Measurements from ENCODE around the gene AKR7A2.

AKR7A2 gene

DNA sequence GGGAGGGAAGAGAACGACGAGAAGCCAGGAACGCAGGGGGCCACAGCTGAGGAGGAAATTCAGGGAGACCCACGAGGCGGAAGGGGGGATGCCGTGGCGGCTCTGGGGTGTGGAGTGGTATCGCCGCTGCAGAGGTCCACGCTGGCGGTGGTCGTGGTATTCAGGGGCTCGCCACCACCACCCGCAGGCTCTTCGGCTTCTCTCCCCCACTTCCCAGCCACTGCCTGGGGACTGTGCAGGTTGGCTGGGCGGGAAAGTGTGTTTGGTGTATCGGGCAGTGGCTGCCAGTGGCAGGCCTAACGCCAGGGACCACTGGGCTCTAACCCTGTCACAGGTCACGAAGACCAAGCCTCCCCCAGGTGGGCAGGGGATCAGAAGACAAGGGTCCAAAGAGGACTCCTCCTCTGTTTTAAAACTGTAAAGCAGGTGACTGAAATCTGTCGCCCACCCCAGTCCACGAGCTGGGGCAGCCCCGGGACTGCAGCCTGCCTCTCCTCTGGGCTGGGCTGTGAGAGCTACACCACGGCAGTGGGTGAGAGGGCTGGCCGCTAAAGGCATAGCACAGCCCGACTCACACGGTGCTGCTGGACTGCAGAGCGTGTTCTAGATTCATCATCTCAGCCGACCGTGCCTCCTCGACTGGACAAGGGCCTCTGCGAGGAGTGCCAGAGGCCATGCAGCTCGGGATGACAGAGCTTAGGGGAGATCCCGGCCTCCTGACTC is 31.1 kb upstream of the AKR7A2 start:
- no peak for DNase-seq

GRCh38 chr1:19342062-19342750 is 30.3 kb upstream of the AKR7A2 start:
- no peak for DNase-seq

- DNase-seq = peak; percentile 62
Measured at GRCh38 chr1:19341201-19342061, 29.5 kb upstream of the AKR7A2 start.

- DNase-seq = no peak
Measured at GRCh38 chr1:19340387-19340937, 28.5 kb upstream of the AKR7A2 start.

GRCh38 chr1:19339214-19339861 is 27.4 kb upstream of the AKR7A2 start:
- no peak for DNase-seq

DNA sequence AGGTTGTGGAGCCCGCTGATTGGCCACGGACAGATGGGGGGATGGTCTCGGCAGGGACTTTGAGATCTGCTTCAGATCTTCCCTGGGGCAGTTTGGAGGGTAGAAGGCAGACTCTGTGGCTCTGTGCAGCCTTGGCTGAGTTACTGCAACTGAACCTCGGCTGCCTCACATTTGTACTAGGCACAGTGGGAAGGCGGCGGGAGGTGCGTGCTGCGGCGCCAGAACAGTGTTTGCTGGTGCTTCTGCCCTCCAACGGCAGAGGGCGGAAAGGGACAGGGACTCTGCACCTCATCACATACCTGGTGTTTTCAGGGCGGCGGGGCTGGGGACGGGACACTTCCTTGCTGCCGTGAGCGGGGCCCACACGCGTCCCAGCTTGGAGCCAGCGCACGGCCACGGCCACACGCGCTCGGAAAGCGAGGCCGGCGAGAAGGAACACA is 26.4 kb upstream of the AKR7A2 start:
- DNase-seq = peak; percentile 48

DNA sequence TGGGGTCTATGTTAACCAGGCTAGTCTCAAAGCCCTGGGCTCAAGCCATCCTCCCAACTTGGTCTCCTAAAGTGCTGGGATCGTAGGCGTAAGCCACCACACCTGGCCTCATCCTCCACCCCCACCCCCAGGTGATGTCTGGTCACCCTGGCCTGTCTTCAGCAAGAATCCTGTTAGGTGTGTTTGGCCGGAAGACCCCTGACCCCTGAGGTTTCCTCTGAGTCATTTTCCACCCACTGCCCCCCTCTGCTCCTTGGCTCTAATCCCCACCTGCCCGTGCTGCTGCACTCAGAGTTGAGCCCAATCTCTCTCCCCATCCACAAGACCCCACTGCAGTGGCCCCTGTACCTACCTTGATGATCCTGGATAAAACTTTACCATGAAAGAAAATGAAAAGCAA is 25.3 kb upstream of the AKR7A2 start:
- DNase-seq = no peak

GRCh38 chr1:19336543-19336942 is 24.6 kb upstream of the AKR7A2 start:
- DNase-seq = no peak

- DNase-seq = peak; percentile 28
Measured at GRCh38 chr1:19333587-19334354, 21.8 kb upstream of the AKR7A2 start.

- no peak for DNase-seq
Measured at GRCh38 chr1:19332832-19333231, 20.9 kb upstream of the AKR7A2 start.

DNA sequence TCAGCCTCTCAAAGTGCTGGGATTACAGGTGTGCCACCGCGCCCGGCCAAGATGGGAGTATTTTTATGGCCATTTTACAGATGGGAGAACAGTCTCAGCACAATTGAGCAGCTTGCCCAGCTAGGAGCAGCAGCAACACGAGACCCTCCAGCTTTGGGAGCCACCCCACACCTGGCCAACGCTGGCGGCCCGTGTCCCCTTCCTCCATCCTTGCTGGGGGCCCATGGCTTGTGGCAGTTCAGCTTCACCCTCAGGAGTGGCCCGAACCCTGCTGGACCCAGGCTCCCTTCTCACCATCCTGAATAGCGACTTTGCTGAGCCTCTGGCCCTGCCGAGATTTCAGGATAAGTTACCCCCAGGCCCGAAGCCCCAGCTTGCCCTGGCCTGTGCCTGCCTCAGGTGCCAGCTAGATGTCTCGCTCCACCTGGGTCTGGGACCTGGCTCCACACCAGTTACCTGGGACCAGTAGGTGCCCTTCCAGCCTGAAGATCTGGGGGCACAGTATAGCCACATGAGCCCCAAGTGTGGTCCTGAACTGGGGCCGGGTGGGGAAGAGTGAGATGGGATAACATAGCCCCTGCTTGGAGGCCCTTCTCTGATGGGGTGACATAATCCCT is 19.4 kb upstream of the AKR7A2 start:
- no peak for DNase-seq

DNA sequence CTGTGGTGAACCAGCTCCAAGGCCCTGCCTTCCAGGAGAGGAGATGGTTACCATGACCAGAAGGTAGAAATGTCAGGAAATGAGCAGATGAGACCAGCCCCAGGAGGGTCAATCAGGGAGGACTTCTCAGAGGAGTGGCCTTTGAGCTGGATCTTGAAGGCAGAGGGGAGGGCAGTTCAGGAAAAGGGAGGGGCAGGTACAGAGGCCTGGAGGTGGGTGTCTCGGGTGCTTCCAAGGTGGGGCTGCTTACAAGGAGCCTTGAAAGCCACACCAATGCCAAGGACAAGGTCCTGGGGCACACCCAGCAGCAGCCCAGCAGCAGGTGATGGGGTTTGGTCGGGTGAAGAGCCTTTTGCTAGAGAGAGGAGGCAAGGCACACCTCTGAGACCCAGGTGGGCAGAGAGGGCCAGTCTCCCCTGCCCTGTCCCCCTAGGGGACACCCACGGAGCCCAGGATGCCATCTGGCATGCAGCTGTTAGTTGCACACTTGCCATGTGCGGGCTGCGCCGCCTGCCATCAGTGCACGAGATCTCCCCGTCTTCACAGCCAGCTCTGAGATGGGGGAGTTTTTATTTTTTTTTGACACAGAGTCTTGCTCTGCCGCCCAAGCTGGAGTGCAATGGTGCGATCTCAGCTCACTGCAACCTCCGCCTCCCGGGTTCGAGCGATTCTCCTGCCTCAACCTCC is 18.6 kb upstream of the AKR7A2 start:
- no peak for DNase-seq

GRCh38 chr1:19329611-19330010 is 17.7 kb upstream of the AKR7A2 start:
- no peak for DNase-seq

GRCh38 chr1:19329188-19329587 is 17.2 kb upstream of the AKR7A2 start:
- DNase-seq = no peak

DNA sequence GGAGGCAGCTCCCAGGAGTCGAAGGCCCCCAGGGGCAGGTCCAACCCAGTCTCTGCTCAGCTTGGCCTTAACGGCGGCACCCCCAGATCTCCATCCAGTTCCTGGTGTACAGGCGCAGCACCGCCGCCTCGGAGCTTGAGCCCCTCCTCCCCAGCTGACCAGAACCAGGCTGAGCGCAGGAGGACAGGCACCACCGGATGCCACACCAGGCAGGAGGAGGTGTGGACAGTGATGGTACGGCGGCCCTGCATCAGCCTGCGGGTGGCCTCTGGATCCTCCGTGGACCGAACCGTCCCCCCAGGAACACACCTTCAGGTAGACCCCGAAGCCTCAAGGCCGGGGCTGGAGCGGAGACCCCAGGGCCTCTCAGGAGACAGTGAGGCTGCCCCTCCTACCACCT is 16.5 kb upstream of the AKR7A2 start:
- DNase-seq = no peak

GRCh38 chr1:19327736-19328135 is 15.8 kb upstream of the AKR7A2 start:
- DNase-seq = no peak

DNA sequence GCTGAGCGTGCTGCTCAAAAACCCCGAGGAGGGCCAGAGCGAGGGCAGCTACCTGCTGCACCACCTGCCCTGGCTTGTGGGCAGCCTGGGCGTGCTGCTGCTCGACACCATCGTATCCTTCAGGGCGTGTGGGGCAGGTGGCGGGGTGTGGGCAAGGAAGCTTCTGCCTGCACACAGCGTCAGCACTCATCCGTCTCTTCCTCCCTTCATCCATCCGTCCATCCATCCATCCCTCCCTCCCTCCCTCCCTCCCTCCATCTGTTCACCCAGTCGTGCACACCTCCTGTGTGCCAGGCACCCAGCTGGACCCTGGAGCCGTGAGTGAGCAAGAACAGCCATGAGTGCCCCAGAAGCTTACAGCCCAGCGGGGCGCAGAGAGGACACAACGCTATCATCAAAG is 15.4 kb upstream of the AKR7A2 start:
- no peak for DNase-seq

DNA sequence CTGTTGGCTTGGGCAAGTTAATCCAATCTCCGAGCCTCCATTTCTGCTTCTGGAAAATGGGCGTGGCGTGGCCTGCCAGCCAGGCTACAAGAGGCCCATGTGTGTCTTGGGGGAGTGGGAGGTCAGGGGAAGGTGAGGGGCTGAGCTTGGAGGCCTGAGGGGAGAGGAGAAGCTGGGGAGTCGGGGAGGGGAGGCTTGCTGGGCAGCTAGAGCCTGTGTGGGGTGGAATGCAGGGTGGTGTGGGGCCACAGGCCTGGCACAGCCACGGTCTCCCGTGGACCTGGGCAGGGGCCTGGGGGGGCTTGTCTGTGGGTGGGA is 14.8 kb upstream of the AKR7A2 start:
- DNase-seq = no peak

- no peak for DNase-seq
Measured at GRCh38 chr1:19325958-19326747, 14.2 kb upstream of the AKR7A2 start.

- DNase-seq = no peak
Measured at GRCh38 chr1:19325368-19325957, 13.5 kb upstream of the AKR7A2 start.

Measured in fibroblast of upper back skin (primary cell).